GM12878 (cell line): ENCODE data around the gene FOS.
"Not testable (repeated sequence)": the region's sequence is repeated elsewhere in the genome, so short reads cannot be mapped to it uniquely, and the experiment has no call there.

Source experiments
- FOS ChIP-seq: IDR thresholded peaks from 3 replicates; pipeline ENCODE4 v1.6.1; 2011; ENCODE audit warnings: borderline replicate concordance; ENCODE audit not compliant: insufficient read length; ENCODE audit errors: extremely low read depth
- KDM1A ChIP-seq: fragments of 200-600 bp; sonication (generic); IDR thresholded peaks from 2 replicates; pipeline ENCODE4 v1.6.1; 2016; ENCODE audit warnings: borderline replicate concordance
- POLR2A ChIP-seq: IDR thresholded peaks from 2 replicates; pipeline ENCODE4 v1.6.1; 2011; ENCODE audit warnings: low read depth, mild to moderate bottlenecking, low read length
- SMC3 ChIP-seq: IDR thresholded peaks from 2 replicates; pipeline ENCODE4 v1.6.1; 2011; ENCODE audit warnings: low read length, improper control_type of control experiment, borderline replicate concordance
- TAF1 ChIP-seq: IDR thresholded peaks from 2 replicates; pipeline ENCODE4 v1.6.1; 2011; ENCODE audit warnings: mild to moderate bottlenecking, low read depth, low read length, borderline replicate concordance
- ZBTB11 ChIP-seq: fragments of 450-650 bp; formaldehyde crosslinking; IDR thresholded peaks from 2 replicates; pipeline ENCODE4 v1.5.0; 2022; ENCODE audit warnings: mild to moderate bottlenecking, missing genetic modification characterization
- ZNF274 ChIP-seq: IDR thresholded peaks from one replicate; pipeline ENCODE4 v1.8.0; 2011; ENCODE audit not compliant: insufficient read length, insufficient read depth
- ZNF384 ChIP-seq: IDR thresholded peaks from 2 replicates; pipeline ENCODE4 v1.6.1; 2012; ENCODE audit warnings: low read depth, mild to moderate bottlenecking, low read length, improper control_type of control experiment, borderline replicate concordance

GRCh38 chr14:75308991-75309390 lies 30.4 kb downstream of the FOS start:
- not testable (repeated sequence) for TF ChIP-seq ZNF384, FOS, POLR2A, KDM1A, SMC3, ZBTB11, TAF1, ZNF274
